ENCODE results near the gene TXLNB. TPM values are rescaled to one million over a fixed set of nuclear protein-coding genes. Genes with fewer than 3 reads are reported as not detected.

The TXLNB gene
- total and polyA plus RNA-seq, 4 donors: 0.15 to 0.23 (median 0.17) TPM; not detected in 1

GRCh38 chr6:139271056-139271455, 20.7 kb downstream of the TXLNB start:
- H3K4me1 ChIP-seq (ENCODE audit: control insufficient read depth in 4 of 4, insufficient read depth in 4 of 4, low read length in 3 of 4): no peaks in the 10 kb centered on the region
- no peak for TF ChIP-seq TAF1 (conservative IDR thresholded peaks at IDR 0.05)
- TF ChIP-seq CTCF (IDR thresholded peaks at IDR 0.05; ENCODE audit: low read depth, low read length, missing input control): no peak
- TF ChIP-seq EGR1 (IDR thresholded peaks at IDR 0.05; ENCODE audit: low read depth in 2 of 2): no peak
- TF ChIP-seq SP1 (IDR thresholded peaks at IDR 0.05): no peak
- TF ChIP-seq REST (IDR thresholded peaks at IDR 0.05): no peak
- no peak for TF ChIP-seq FOXA1 (IDR thresholded peaks at IDR 0.05)
- no peak for TF ChIP-seq NR2F2 (IDR thresholded peaks at IDR 0.05)
- no peak for TF ChIP-seq HNF4G (IDR thresholded peaks at IDR 0.05)
- TF ChIP-seq RAD21 (IDR thresholded peaks at IDR 0.05): no peak
- TF ChIP-seq FOXA2 (IDR thresholded peaks at IDR 0.05): no peak
- no peak for TF ChIP-seq ZBTB33 (IDR thresholded peaks at IDR 0.05)
- no peak for TF ChIP-seq JUND (IDR thresholded peaks at IDR 0.05)
- TF ChIP-seq YY1 (IDR thresholded peaks at IDR 0.05): no peak
- no peak for TF ChIP-seq ATF3 (IDR thresholded peaks at IDR 0.05)
- no peak for TF ChIP-seq HNF4A (conservative IDR thresholded peaks at IDR 0.05)
- no peak for TF ChIP-seq RXRA (IDR thresholded peaks at IDR 0.05)
- TF ChIP-seq GABPA (IDR thresholded peaks at IDR 0.05 in 1 of 2, conservative IDR thresholded peaks at IDR 0.05 in 1 of 2): no peak
- TF ChIP-seq MAX (IDR thresholded peaks at IDR 0.05): no peak
- 87% methylated on average over 6 of the region's 6 CpGs for WGBS
- no peak overlapping the region for H3K4me3 ChIP-seq (ENCODE audit: low read depth in 1 of 3, low read length in 3 of 3)
- H3K27ac ChIP-seq (ENCODE audit: low read depth in 1 of 2, low read length in 2 of 2): no peak overlapping the region
- DNase-seq (ENCODE audit: low spot score): no peak
- H3K36me3 ChIP-seq (ENCODE audit: control insufficient read depth in 4 of 4, insufficient read depth in 3 of 4, low read depth in 1 of 4, low read length in 3 of 4): no peaks in the 10 kb centered on the region
- H3K9me3 ChIP-seq (ENCODE audit: control insufficient read depth in 4 of 4, low read length in 3 of 4): no peaks in the 10 kb centered on the region
- H3K9ac ChIP-seq (ENCODE audit: low read depth in 1 of 2, low read length in 2 of 2): no peak overlapping the region
- H3K27me3 ChIP-seq (ENCODE audit: control insufficient read depth in 4 of 4, insufficient read depth in 4 of 4, low read length in 3 of 4): no peaks in the 10 kb centered on the region

Data from liver (tissue), 9 donors.